H1 (cell line): Measurements from ENCODE around the gene SULT6B1. TPM values are rescaled to one million over a fixed set of nuclear protein-coding genes. Genes with fewer than 3 reads are reported as not detected.
A peak's percentile ranks its signal among the peaks of the same experiment; 100 is the strongest.

Source experiments
- CTCF ChIA-PET: fragments of 300-600 bp; sonication (Branson Sonifier 250); formaldehyde crosslinking; loops from one replicate; lab custom pipeline; 2021; ENCODE audit not compliant: partially characterized antibody; lab: Charles Lee
- POLR2A ChIA-PET: fragments of 300-600 bp; sonication (Branson Sonifier 250); formaldehyde crosslinking; loops from one replicate; lab custom pipeline; 2021; ENCODE audit warnings: inconsistent platforms; ENCODE audit not compliant: partially characterized antibody; lab: Charles Lee
- DNase-seq, 2 experiments: peaks; one replicate each; pipeline versions ENCODE4 v3.0.0 to v3.0.0-alpha.2; 2010 to 2022; ENCODE audit warnings: low spot score in 2 of 2, low read depth in 1 of 2, mixed read lengths in 1 of 2
- FAIRE-seq: peaks from 2 replicates; lab custom pipeline; 2011; peaks lifted over from hg19 to GRCh38; lab: Jason Lieb, UNC
- H2AFZ ChIP-seq: 2 replicates; pipeline ENCODE4 v1.8.1; 2012; ENCODE audit warnings: low read length, inconsistent platforms
- H2AK5ac ChIP-seq: 2 replicates; pipeline ENCODE4 v1.6.1; 2013; ENCODE audit warnings: low read depth, low read length
- H2BK120ac ChIP-seq: replicated peaks from 2 replicates; pipeline ENCODE3; 2013; ENCODE audit warnings: low read depth, low read length, inconsistent platforms
- H2BK12ac ChIP-seq: 2 replicates; pipeline ENCODE4 v1.6.1; 2013; ENCODE audit warnings: low read depth, low read length
- H2BK15ac ChIP-seq: 2 replicates; pipeline ENCODE4 v1.6.1; 2013; ENCODE audit warnings: low read length
- H2BK20ac ChIP-seq: 2 replicates; pipeline ENCODE4 v1.6.1; 2013; ENCODE audit warnings: low read length
- H2BK5ac ChIP-seq: 2 replicates; pipeline ENCODE4 v1.6.1; 2013; ENCODE audit warnings: low read depth, low read length
- H3K14ac ChIP-seq: 2 replicates; pipeline ENCODE4 v1.6.1; 2013; ENCODE audit warnings: inconsistent platforms; ENCODE audit not compliant: insufficient read length
- H3K18ac ChIP-seq: 2 replicates; pipeline ENCODE4 v1.6.1; 2013; ENCODE audit warnings: low read length; ENCODE audit errors: extremely low read depth
- H3K23ac ChIP-seq: 2 replicates; pipeline ENCODE4 v1.6.1; 2013; ENCODE audit warnings: inconsistent platforms; ENCODE audit not compliant: insufficient read length
- H3K23me2 ChIP-seq: 2 replicates; pipeline ENCODE4 v1.6.1; 2013; ENCODE audit warnings: low read depth, low read length
- H3K27ac ChIP-seq: 2 replicates; pipeline ENCODE4 v1.6.1; 2011; ENCODE audit warnings: low read depth, low read length, inconsistent platforms
- H3K27me3 ChIP-seq, 4 experiments: replicated peaks in 1 of 4; 1 replicate in 1 of 4; 2 replicates in 3 of 4; pipeline versions ENCODE4 v1.6.1 to v1.8.1; 2011 to 2013; ENCODE audit warnings: low read length in 3 of 4, mild to moderate bottlenecking in 3 of 4, inconsistent platforms in 2 of 4, mixed read lengths in 2 of 4, moderate library complexity in 1 of 4; ENCODE audit not compliant: control insufficient read depth in 3 of 4, insufficient read depth in 3 of 4; ENCODE audit errors: extremely low read depth in 1 of 4
- H3K36me3 ChIP-seq, 4 experiments: 2 replicates each; pipeline versions ENCODE4 v1.6.1 to v1.8.1; 2011 to 2013; ENCODE audit warnings: mild to moderate bottlenecking in 4 of 4, low read length in 3 of 4, moderate library complexity in 2 of 4, control low read depth in 1 of 4, inconsistent platforms in 1 of 4; ENCODE audit not compliant: insufficient read depth in 4 of 4, control insufficient read depth in 2 of 4
- H3K4ac ChIP-seq: replicated peaks from 2 replicates; pipeline ENCODE3; 2013; ENCODE audit warnings: low read length, low read depth, mixed read lengths, inconsistent platforms; ENCODE audit not compliant: insufficient read length
- H3K4me1 ChIP-seq, 4 experiments: replicated peaks in 1 of 4; 1 replicate in 1 of 4; 2 replicates in 3 of 4; pipeline versions ENCODE4 v1.6.1 to v1.8.1; 2011 to 2013; ENCODE audit warnings: low read length in 3 of 4, inconsistent platforms in 2 of 4, mixed read lengths in 1 of 4; ENCODE audit not compliant: insufficient read depth in 4 of 4, control insufficient read depth in 3 of 4
- H3K4me2 ChIP-seq, 2 experiments: 2 replicates each; pipeline versions ENCODE4 v1.6.1 to v1.8.1; 2011 to 2013; ENCODE audit warnings: low read depth in 2 of 2, low read length in 2 of 2, control low read depth in 1 of 2, inconsistent platforms in 1 of 2, mild to moderate bottlenecking in 1 of 2; ENCODE audit not compliant: insufficient read depth in 1 of 2
- H3K4me3 ChIP-seq, 4 experiments: fragments of 200-600, 300-600 bp in 1 of 4; sonication (generic), shearing (Covaris generic), sonication (Bioruptor Twin) in 1 of 4; 2 replicates each; pipeline versions ENCODE4 v1.5.1 to v1.8.1; 2011 to 2016; ENCODE audit warnings: low read length in 4 of 4, low read depth in 3 of 4, control low read depth in 2 of 4, inconsistent platforms in 2 of 4, mild to moderate bottlenecking in 2 of 4, mixed read lengths in 1 of 4, moderate library complexity in 1 of 4; ENCODE audit not compliant: insufficient read depth in 2 of 4; ENCODE audit errors: extremely low read depth in 1 of 4
- H3K56ac ChIP-seq: replicated peaks from 2 replicates; pipeline ENCODE3; 2013; ENCODE audit warnings: low read depth, mild to moderate bottlenecking, mixed read lengths, low read length, inconsistent platforms; ENCODE audit not compliant: insufficient read length
- H3K79me1 ChIP-seq: 2 replicates; pipeline ENCODE4 v1.6.1; 2013; ENCODE audit warnings: low read depth, low read length, control low read depth
- H3K79me2 ChIP-seq, 2 experiments: 2 replicates each; pipeline versions ENCODE4 v1.6.1 to v1.8.1; 2012 to 2013; ENCODE audit warnings: low read length in 2 of 2, mild to moderate bottlenecking in 2 of 2, inconsistent platforms in 1 of 2; ENCODE audit not compliant: insufficient read depth in 2 of 2, control insufficient read depth in 1 of 2
- H3K9ac ChIP-seq, 4 experiments: replicated peaks in 1 of 4; 1 replicate in 1 of 4; 2 replicates in 3 of 4; pipeline versions ENCODE4 v1.6.1 to v1.8.1; 2011 to 2013; ENCODE audit warnings: low read depth in 3 of 4, low read length in 3 of 4, control low read depth in 2 of 4, mild to moderate bottlenecking in 2 of 4, moderate library complexity in 2 of 4, inconsistent platforms in 1 of 4; ENCODE audit errors: extremely low read depth in 1 of 4
- H3K9me3 ChIP-seq, 2 experiments: 2 replicates each; pipeline versions ENCODE4 v1.6.1 to v1.8.1; 2012 to 2013; ENCODE audit warnings: mild to moderate bottlenecking in 2 of 2, moderate library complexity in 2 of 2, control low read depth in 1 of 2, inconsistent platforms in 1 of 2, low read depth in 1 of 2, low read length in 1 of 2, mixed read lengths in 1 of 2; ENCODE audit not compliant: insufficient read depth in 2 of 2
- H4K20me1 ChIP-seq, 2 experiments: replicated peaks in 1 of 2; 2 replicates each; pipeline versions ENCODE3 to v1.8.1; 2011 to 2013; ENCODE audit warnings: inconsistent platforms in 2 of 2, low read length in 2 of 2, mild to moderate bottlenecking in 1 of 2; ENCODE audit not compliant: insufficient read depth in 2 of 2, control insufficient read depth in 1 of 2
- H4K5ac ChIP-seq: 2 replicates; pipeline ENCODE4 v1.6.1; 2013; ENCODE audit warnings: low read length, low read depth, mixed read lengths, inconsistent platforms; ENCODE audit not compliant: insufficient read length
- H4K8ac ChIP-seq: 2 replicates; pipeline ENCODE4 v1.8.0; 2013; ENCODE audit warnings: mild to moderate bottlenecking, moderate library complexity, low read length, inconsistent platforms; ENCODE audit not compliant: insufficient read depth; ENCODE audit errors: extremely low read depth
- H4K91ac ChIP-seq: replicated peaks from 2 replicates; pipeline ENCODE3; 2013; ENCODE audit warnings: low read length, mixed read lengths, inconsistent platforms; ENCODE audit not compliant: insufficient read length
- BACH1 ChIP-seq: IDR thresholded peaks from 2 replicates; pipeline ENCODE4 v1.6.1; 2012; ENCODE audit warnings: low read length, improper control_type of control experiment
- JUND ChIP-seq: IDR thresholded peaks from 2 replicates; pipeline ENCODE4 v1.6.1; 2011; ENCODE audit warnings: mild to moderate bottlenecking, improper control_type of control experiment, low read length
- SUZ12 ChIP-seq: fragments of 200-600 bp; sonication (generic); IDR thresholded peaks from 2 replicates; pipeline ENCODE4 v1.6.1; 2012; ENCODE audit warnings: mild to moderate bottlenecking, inconsistent platforms, low read length, moderate library complexity, mixed read lengths
- WGBS, 2 experiments: shearing (Covaris generic) in 1 of 2; methylation state at CpG; one replicate each; pipeline versions ENCODE4 v1.1.6 to v1.1.7; 2013 to 2015; ENCODE audit warnings: low lambda C conversion rate in 2 of 2, mixed read lengths in 2 of 2, inconsistent platforms in 1 of 2, low coverage in 1 of 2, missing lambda C conversion rate in 1 of 2; ENCODE audit not compliant: insufficient replicate concordance in 2 of 2, insufficient coverage in 1 of 2, insufficient read length in 1 of 2; ENCODE audit errors: extremely low coverage in 1 of 2, missing lambda C conversion rate in 1 of 2; 5-methylcytosine and 5-hydroxymethylcytosine counted together
- polyA plus RNA-seq, 7 experiments: library from polyadenylated mRNA; depleted of rRNA in 3 of 7; stranded (reverse) in 5 of 7; unstranded in 2 of 7; fragments of >200 nt in 5 of 7; fragments of 200-250 nt in 2 of 7; gene quantifications; 1 replicate in 5 of 7; 2 replicates in 1 of 7; 4 replicates in 1 of 7; pipeline versions ENCODE4 v1.2.1 to v1.2.3, GENCODE V29; 2011 to 2013; ENCODE audit warnings: missing spikeins in 2 of 7, mixed read lengths in 2 of 7
- total RNA-seq: library from RNA; stranded (reverse); fragmentation: NEBNext Ultra II Directional; extraction: Animal tissue kit (Norgen Biotek cat#: 25700); gene quantifications from 2 replicates; pipeline ENCODE4 v1.2.1, GENCODE V29; 2021

The SULT6B1 gene
- total and polyA plus RNA-seq, 2 of the 8 experiments (the other 6 are each of a cell fraction or from before 2014, with no cell fraction given): not detected

- peaks cover 0 to 9% (median 3%) of the 10 kb centered on the region in 4 experiments; a peak in 3 of 7 replicates for H3K4me1 ChIP-seq
- ChIA-PET CTCF (interaction anchor here (0.6 to 6.9 kb wide), 8 partner anchors 8 to 1400 kb away, joined by 3 to 67 read pairs (median 4); partner anchors contain the start of gene SULT6B1), POLR2A (interaction anchor here (0.6 to 2.5 kb wide), 5 partner anchors 16 to 1194 kb away, joined by 3 to 7 read pairs (median 4); partner anchors contain the start of gene CEBPZOS)
- TF ChIP-seq BACH1 (0 out of 2 replicates have a peak, but pooled peaks have one; percentile 42), SUZ12 (no peak), JUND (peak; percentile 34; the same call in 1 of the 2 replicates)
- H4K8ac ChIP-seq: no peak overlapping the region
- H3K9ac ChIP-seq: no peak overlapping the region
- no peaks in the 10 kb centered on the region for H3K36me3 ChIP-seq
- 0 out of 8 replicates have a peak overlapping the region, but pooled peaks of 1 of the 4 experiments have one; percentile 7 for H3K4me3 ChIP-seq
- H3K79me1 ChIP-seq: no peaks in the 10 kb centered on the region
- peak overlapping the region; percentile 89; the same call in 1 of the 2 replicates for H2AFZ ChIP-seq
- H3K23ac ChIP-seq: no peak overlapping the region
- H2BK15ac ChIP-seq: no peak overlapping the region
- H3K27me3 ChIP-seq: no peaks in the 10 kb centered on the region
- FAIRE-seq: no peak
- H3K23me2 ChIP-seq: no peaks in the 10 kb centered on the region
- peak overlapping the region; percentile 87 for H3K4ac ChIP-seq
- H3K4me2 ChIP-seq: peak overlapping the region in 1 of 2 experiments; percentile 42; a peak in 1 of 4 replicates
- H3K18ac ChIP-seq: 0 out of 2 replicates have a peak overlapping the region, but pooled peaks have one; percentile 5
- H3K79me2 ChIP-seq: no peaks in the 10 kb centered on the region
- no peak overlapping the region for H2AK5ac ChIP-seq
- H2BK12ac ChIP-seq: no peak overlapping the region
- DNase-seq: no peak
- peak overlapping the region; percentile 37 for H4K91ac ChIP-seq
- 56% methylated on average over 17 of the region's 17 CpGs; no CpG with 5 or more reads in 1 of the 2 experiments for WGBS, 2 experiments
- peak overlapping the region; percentile 11; the same call in 1 of the 2 replicates for H3K27ac ChIP-seq
- peak overlapping the region; percentile 1 for H2BK120ac ChIP-seq
- no peaks in the 10 kb centered on the region for H4K20me1 ChIP-seq
- H4K5ac ChIP-seq: no peak overlapping the region
- H3K14ac ChIP-seq: no peak overlapping the region
- peak overlapping the region; percentile 63; the same call in 1 of the 2 replicates for H2BK5ac ChIP-seq
- 0 out of 2 replicates have a peak overlapping the region, but pooled peaks have one; percentile 64 for H2BK20ac ChIP-seq
- no peaks in the 10 kb centered on the region for H3K9me3 ChIP-seq
- H3K56ac ChIP-seq: no peak overlapping the region
These were observed 6.5 kb downstream of the SULT6B1 start for GRCh38 chr2:37181726-37182684.
